K562 treated with DMSO at 1 percent for 4 hours (cell line): ENCODE data around the gene ZNF18. TPM values are rescaled to one million over a fixed set of nuclear protein-coding genes. Genes with fewer than 3 reads are reported as not detected.

Experiments
- total RNA-seq: library from RNA; unstranded; fragments of 300-600 nt; gene quantifications from 2 replicates; pipeline ENCODE4 v1.2.3, GENCODE V29; 2022; ENCODE audit not compliant: insufficient read depth

The ZNF18 gene
- total RNA-seq = 1.5 and 2.0 TPM in 2 replicates

DNA sequence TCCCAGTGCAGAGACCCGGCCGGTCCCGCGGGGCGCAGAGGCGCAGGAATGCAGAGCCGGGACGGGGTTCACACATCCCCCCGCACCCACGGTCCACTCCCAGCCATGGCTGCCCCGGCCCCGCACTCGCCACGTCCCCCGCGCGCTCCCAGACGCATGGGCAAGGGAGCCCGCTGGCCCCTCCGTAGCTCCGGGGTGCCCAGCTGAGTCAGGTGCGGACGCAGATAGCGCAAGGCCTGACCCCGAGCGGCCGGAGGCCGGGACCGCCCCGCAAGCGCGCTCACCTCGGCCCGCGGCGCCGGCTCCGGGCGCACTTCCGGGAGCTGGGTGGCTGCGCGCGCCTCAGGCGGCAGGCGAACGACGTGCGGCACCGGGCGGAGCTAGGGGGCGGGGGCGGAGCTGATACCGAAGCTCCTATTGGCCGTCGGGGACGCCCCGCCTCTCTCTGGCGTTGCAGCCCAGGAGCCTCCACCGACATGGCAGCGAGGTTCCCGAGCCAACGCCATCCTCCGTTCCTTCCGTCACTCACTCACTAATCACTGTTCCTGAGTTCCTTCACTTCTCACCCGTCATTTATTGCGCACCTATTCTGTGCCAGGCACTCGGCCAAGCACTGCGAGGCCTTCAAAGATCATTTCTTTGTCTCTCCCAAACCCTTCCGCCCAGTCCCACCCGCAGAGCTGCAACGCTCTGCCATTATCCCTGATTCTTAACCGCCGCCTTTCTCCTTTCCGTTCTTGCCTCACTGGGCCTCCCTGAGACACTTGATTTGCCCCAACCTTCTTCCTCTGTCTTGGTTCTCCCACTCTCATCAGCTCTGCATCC lies at the start of gene ZNF18:
TSS of gene ZNF18 (minus strand) at position 329 of the 825 bp plus-strand sequence. CDS start 4,646 bp downstream, outside the sequence.

DNA sequence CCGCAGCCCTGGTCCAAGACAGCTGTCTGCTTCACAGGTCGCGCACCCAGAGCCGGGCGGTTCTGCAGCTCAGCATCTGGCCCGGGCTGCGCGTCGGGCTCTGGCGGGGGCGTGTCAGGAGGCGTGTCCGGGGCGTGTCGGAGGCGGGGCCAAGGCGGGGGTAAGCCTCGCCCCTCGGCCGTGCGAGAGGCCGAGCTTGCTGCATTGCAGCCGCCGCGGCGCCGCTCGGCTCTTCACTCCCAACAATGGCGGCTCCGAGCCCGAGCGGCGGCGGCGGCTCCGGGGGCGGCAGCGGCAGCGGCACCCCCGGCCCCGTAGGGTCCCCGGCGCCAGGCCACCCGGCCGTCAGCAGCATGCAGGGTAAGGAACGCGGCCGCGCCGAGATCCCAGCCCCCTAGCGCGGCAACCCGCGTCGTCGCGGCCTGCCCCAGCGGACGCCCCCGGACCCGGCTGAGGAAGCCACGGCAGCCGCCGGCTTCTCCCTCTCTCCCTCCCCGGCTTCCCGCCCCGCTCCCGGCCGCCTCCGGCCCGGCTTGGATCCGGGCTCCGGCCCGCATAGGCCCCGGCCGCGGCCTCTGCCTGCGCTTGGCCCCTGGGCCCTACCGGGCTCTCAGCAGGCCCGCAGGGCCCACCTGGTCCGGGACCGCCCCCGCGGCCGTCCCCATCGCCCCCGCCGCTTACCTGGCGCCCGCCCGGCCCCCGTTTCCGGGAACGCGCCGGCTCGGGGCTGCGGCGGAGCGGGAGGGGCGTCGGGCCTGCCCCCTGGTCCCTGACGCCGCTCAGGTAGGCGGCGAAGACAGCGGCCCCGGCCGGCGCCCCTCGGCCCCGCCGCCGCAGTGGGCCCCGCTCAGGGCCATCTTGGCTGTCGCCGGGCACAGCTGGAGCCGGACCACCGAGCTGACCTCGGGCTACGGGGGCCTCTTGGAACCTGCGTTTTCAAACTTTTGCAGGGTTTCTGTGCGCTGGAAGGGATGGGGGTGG lies 23.7 kb upstream of the ZNF18 start, which contains the start of gene MAP2K4:
TSS of gene MAP2K4 (plus strand) at position 236 of the 981 bp plus-strand sequence. CDS start at position 246, 10 bp downstream.

Other genes starting within 250 kb of the ZNF18 start
- gene MAP2K4, start 23.4 kb upstream of the ZNF18 start, total RNA-seq = 6.6 and 7.7 TPM in 2 replicates